Natural killer cell (primary cell): ENCODE data around the gene ABCC2. TPM values are rescaled to one million over a fixed set of nuclear protein-coding genes. Genes with fewer than 3 reads are reported as not detected.

Experiments used
- ATAC-seq, 3 donors: fragments of 150-1000 bp in 2 of 3; fragments of 200-7000 bp in 1 of 3; cut with Tn5 transposase; 1 replicate in 1 of 3; 2 replicates in 2 of 3; pipeline ENCODE4 v1.10.0; 2021; ENCODE audit warnings: mild to moderate bottlenecking in 2 of 3, moderate library complexity in 2 of 3
- DNase-seq, 2 donors: peaks; one replicate each; pipeline versions ENCODE4 v3.0.0 to v3.0.0-alpha.2; 2013 to 2021; ENCODE audit warnings: mixed read lengths in 1 of 2
- H3K27ac ChIP-seq: one replicate; pipeline ENCODE4 v1.5.1; 2013; ENCODE audit warnings: mild to moderate bottlenecking, low read length
- H3K27me3 ChIP-seq: one replicate; pipeline ENCODE4 v1.6.1; 2013; ENCODE audit warnings: low read length; ENCODE audit not compliant: control insufficient read depth, insufficient read depth
- H3K36me3 ChIP-seq: one replicate; pipeline ENCODE4 v1.6.1; 2013; ENCODE audit warnings: low read length; ENCODE audit not compliant: control insufficient read depth, insufficient read depth
- H3K4me1 ChIP-seq: one replicate; pipeline ENCODE4 v1.6.1; 2013; ENCODE audit warnings: low read length; ENCODE audit not compliant: control insufficient read depth, insufficient read depth
- H3K4me3 ChIP-seq: one replicate; pipeline ENCODE4 v1.5.1; 2013; ENCODE audit warnings: low read length
- H3K9me3 ChIP-seq: one replicate; pipeline ENCODE4 v1.6.1; 2013; ENCODE audit warnings: low read length; ENCODE audit not compliant: control insufficient read depth, insufficient read depth
- H3K27ac Mint-ChIP-seq, 2 donors: one replicate each; pipeline ENCODE4 v1.8.0; 2022; ENCODE audit warnings: mild to moderate bottlenecking in 2 of 2, mixed read lengths in 2 of 2, moderate library complexity in 1 of 2
- H3K27me3 Mint-ChIP-seq, 2 donors: one replicate each; pipeline ENCODE4 v1.8.0; 2022; ENCODE audit warnings: low read depth in 2 of 2, mixed read lengths in 2 of 2
- H3K36me3 Mint-ChIP-seq: one replicate; pipeline ENCODE4 v1.8.0; 2022; ENCODE audit warnings: mixed read lengths
- H3K4me1 Mint-ChIP-seq, 2 donors: one replicate each; pipeline ENCODE4 v1.8.0; 2022; ENCODE audit warnings: mixed read lengths in 2 of 2
- H3K4me3 Mint-ChIP-seq: one replicate; pipeline ENCODE4 v1.8.0; 2022; ENCODE audit warnings: mild to moderate bottlenecking, moderate library complexity, mixed read lengths
- H3K9me3 Mint-ChIP-seq, 2 donors: one replicate each; pipeline ENCODE4 v1.8.0; 2022; ENCODE audit warnings: mixed read lengths in 2 of 2
- WGBS: methylation state at CpG from one replicate; pipeline ENCODE4 v1.1.7; 2013; ENCODE audit warnings: missing lambda C conversion rate; ENCODE audit not compliant: insufficient coverage; 5-methylcytosine and 5-hydroxymethylcytosine counted together
- intact Hi-C: fragments of 100-400 bp; cut with micrococcal nuclease; formaldehyde crosslinking; loops from one replicate; pipeline ENCODE4 v1.14.2; 2022
- total RNA-seq, 4 donors: library from RNA; stranded (reverse); fragments of 120-200 nt in 1 of 4; gene quantifications; one replicate each; pipeline versions ENCODE4 v1.2.3 to v1.2.4, GENCODE V29; 2013 to 2022
- TF ChIP-seq, protein P1 (sequence below): fragments of 200-600 bp; IDR thresholded peaks from one replicate; pipeline ENCODE4 v1.8.0; 2022; ENCODE audit warnings: antibody characterized with exemption

ABCC2 gene
- total RNA-seq, 3 donors from 2014 or later (not counting 1 experiment from before 2014, with no cell fraction given): 1.3 to 3.4 (median 2.7) TPM

DNA sequence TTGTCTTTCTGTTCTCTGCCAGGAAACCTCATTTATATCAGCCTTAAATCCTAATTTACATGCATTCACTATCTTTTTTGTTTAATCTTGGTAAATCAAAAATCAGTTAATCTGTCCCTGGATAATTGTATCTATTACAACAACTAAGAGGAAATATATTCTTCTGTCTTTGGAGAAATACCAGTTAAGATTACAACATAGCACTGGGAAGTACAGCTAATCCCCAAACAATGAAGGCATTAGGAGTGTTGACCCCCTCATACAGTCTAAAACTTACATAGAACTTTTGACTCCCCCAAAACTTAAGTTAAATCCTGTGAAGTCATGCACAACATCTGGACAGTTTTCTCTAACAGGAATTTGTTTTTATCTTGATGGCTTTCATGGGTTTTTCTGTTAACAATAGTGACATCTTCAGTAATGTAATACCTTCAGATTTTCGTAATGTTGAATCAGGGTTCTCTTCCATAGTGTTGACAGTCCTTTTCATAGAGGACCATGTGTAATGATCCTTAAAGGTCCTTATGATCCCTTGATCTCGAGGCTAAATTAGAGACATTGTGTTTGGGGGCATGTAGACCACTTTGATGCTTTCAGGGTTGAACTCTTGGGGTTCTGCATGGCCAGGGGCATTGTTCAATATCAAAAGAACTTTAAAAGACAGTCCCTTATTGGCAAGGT, 24.1 kb upstream of the ABCC2 start:
- Mint-ChIP-seq H3K27me3 (no peaks in the 10 kb centered on the region), H3K4me1 (no peaks in the 10 kb centered on the region), H3K27ac (no peak overlapping the region), H3K4me3 (no peak overlapping the region), H3K36me3 (peaks cover 37% of the 10 kb centered on the region), H3K9me3 (no peaks in the 10 kb centered on the region)
- H3K9me3 ChIP-seq: no peaks in the 10 kb centered on the region
- H3K4me3 ChIP-seq: no peak overlapping the region
- H3K27ac ChIP-seq: no peak overlapping the region
- ATAC-seq: no peak
- H3K27me3 ChIP-seq: no peaks in the 10 kb centered on the region
- DNase-seq: no peak
- H3K36me3 ChIP-seq: peaks cover 57% of the 10 kb centered on the region
- intact Hi-C loops: no loop called here
- TF ChIP-seq, protein P1, sequence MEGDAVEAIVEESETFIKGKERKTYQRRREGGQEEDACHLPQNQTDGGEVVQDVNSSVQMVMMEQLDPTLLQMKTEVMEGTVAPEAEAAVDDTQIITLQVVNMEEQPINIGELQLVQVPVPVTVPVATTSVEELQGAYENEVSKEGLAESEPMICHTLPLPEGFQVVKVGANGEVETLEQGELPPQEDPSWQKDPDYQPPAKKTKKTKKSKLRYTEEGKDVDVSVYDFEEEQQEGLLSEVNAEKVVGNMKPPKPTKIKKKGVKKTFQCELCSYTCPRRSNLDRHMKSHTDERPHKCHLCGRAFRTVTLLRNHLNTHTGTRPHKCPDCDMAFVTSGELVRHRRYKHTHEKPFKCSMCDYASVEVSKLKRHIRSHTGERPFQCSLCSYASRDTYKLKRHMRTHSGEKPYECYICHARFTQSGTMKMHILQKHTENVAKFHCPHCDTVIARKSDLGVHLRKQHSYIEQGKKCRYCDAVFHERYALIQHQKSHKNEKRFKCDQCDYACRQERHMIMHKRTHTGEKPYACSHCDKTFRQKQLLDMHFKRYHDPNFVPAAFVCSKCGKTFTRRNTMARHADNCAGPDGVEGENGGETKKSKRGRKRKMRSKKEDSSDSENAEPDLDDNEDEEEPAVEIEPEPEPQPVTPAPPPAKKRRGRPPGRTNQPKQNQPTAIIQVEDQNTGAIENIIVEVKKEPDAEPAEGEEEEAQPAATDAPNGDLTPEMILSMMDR: no peak
- 97% methylated on average over 2 of the region's 2 CpGs for WGBS
- H3K4me1 ChIP-seq: no peaks in the 10 kb centered on the region

DNA sequence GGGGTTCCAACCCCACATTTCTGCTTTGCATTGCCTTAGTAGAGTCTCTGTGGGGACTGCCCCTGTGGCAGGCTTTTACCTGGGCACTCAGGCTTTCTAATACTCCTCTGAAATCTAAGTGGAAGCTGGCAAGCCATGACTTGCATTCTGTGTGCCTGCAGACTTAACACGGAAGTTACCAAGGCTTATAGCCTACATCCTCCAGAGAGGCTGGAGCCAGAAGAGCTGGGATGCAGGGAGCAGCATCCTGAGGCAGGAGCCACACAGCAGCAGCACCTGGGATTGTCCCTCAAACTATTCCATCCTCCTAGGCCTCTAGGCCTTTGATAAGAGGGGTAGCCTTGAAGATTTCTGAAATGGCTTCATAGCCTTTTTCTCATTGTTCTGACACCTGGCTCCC, 22.1 kb upstream of the ABCC2 start:
- Mint-ChIP-seq H3K27me3 (no peaks in the 10 kb centered on the region), H3K9me3 (no peaks in the 10 kb centered on the region), H3K36me3 (peaks cover 37% of the 10 kb centered on the region), H3K4me3 (no peak overlapping the region), H3K4me1 (no peaks in the 10 kb centered on the region), H3K27ac (no peak overlapping the region)
- no peaks in the 10 kb centered on the region for H3K4me1 ChIP-seq
- intact Hi-C loops: no loop called here
- 96% methylated on average over 1 of the region's 1 CpG for WGBS
- H3K36me3 ChIP-seq: peaks cover 49% of the 10 kb centered on the region
- ATAC-seq (no peak), DNase-seq (no peak)
- H3K9me3 ChIP-seq: no peaks in the 10 kb centered on the region
- no peaks in the 10 kb centered on the region for H3K27me3 ChIP-seq
- no peak overlapping the region for H3K27ac ChIP-seq
- TF ChIP-seq, protein P1: no peak
- H3K4me3 ChIP-seq: no peak overlapping the region

DNA sequence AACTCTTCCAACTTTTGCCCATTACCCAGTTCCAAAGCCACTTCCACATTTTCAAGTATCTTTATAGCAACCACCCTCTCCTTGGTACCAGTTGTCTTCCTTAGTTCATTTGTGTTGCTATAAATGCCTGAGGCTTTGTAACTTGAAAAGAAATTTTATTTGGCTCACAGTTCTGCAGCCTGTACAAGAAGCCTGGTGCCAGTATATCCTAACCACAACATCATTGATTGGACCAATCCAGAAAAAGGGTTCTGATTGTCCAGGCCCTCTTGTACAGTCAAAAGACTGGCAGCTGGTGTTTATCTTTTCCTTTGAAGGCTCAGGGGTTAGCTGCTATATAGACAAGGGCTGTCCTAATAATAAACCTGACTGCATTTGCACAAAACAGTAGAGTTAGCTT, 21.1 kb upstream of the ABCC2 start:
- TF ChIP-seq, protein P1: no peak
- Histone ChIP-seq H3K36me3 (peaks cover 39% of the 10 kb centered on the region), H3K27ac (no peak overlapping the region), H3K4me3 (no peak overlapping the region), H3K4me1 (peaks cover 4% of the 10 kb centered on the region), H3K27me3 (no peaks in the 10 kb centered on the region), H3K9me3 (no peaks in the 10 kb centered on the region)
- no peak overlapping the region for H3K27ac Mint-ChIP-seq
- peaks cover 29% of the 10 kb centered on the region for H3K36me3 Mint-ChIP-seq
- H3K4me3 Mint-ChIP-seq: no peak overlapping the region
- no peaks in the 10 kb centered on the region for H3K27me3 Mint-ChIP-seq
- peaks cover 8 to 9% of the 10 kb centered on the region in 2 donors for H3K4me1 Mint-ChIP-seq
- DNase-seq: no peak
- no peak for ATAC-seq
- no peaks in the 10 kb centered on the region for H3K9me3 Mint-ChIP-seq
- intact Hi-C loops: no loop called here
